Measurements from ENCODE around the gene DBN1. TPM values are rescaled to one million over a fixed set of nuclear protein-coding genes. Genes with fewer than 3 reads are reported as not detected.

DBN1 gene
- polyA plus RNA-seq, 2 of the 4 experiments (the other 2 are of a cell fraction) = 47.7 to 107 TPM

- FAIRE-seq (no peak), ATAC-seq (no peak), DNase-seq (ENCODE audit: low read depth in 1 of 2, low spot score in 1 of 2) (no peak)
- Histone ChIP-seq H3K4me1 (peaks cover 26% of the 10 kb centered on the region), H3K4me2 (no peak overlapping the region; the same call in 2 of the 3 replicates), H3K27ac (peak overlapping the region in 1 of 2 experiments; percentile 98; a peak in 3 of 6 replicates), H3K4me3 (no peak overlapping the region), H3K9me3 (no peaks in the 10 kb centered on the region)
- ChIA-PET POLR2A (interaction anchor here (0.8 to 3.1 kb wide), 2 partner anchors 23 to 46 kb away, joined by 5 to 27 read pairs; partner anchors contain the start of gene GRK6), CTCF (interaction anchor here (1.3 to 25.5 kb wide), 10 partner anchors 8 to 336 kb away, joined by 4 to 871 read pairs (median 12); partner anchors contain the start of genes F12, GRK6, PDLIM7 and PFN3)
- 88% methylated on average over 12 of the region's 18 CpGs for WGBS (ENCODE audit: missing lambda C conversion rate)
- TF ChIP-seq HOXA7 (CRISPR knock-in tag; IDR thresholded peaks at IDR 0.05) (no peak), ESRRA (IDR thresholded peaks at IDR 0.05; ENCODE audit: borderline replicate concordance, low read length) (no peak), USF2 (IDR thresholded peaks at IDR 0.05) (no peak), SMC3 (IDR thresholded peaks at IDR 0.05) (no peak), ZC3H11A (IDR thresholded peaks at IDR 0.05) (no peak), MAFK (IDR thresholded peaks at IDR 0.05; ENCODE audit: partially characterized antibody) (no peak)
Measured at GRCh38 chr5:177449140-177450061, 24.0 kb downstream of the DBN1 start.

GRCh38 chr5:177448244-177448950 is 25.0 kb downstream of the DBN1 start:
- DNase-seq (ENCODE audit: low read depth in 1 of 2, low spot score in 1 of 2) = no peak
- peak overlapping the region; percentile 96 for H3K4me2 ChIP-seq
- ChIA-PET POLR2A (interaction anchor here (1.3 to 3.5 kb wide), 6 partner anchors 10 to 49 kb away, joined by 3 to 41 read pairs (median 10); partner anchors contain the start of genes GRK6 and PDLIM7), CTCF (interaction anchor here (0.7 to 25.5 kb wide), 15 partner anchors 5 to 335 kb away, joined by 3 to 871 read pairs (median 8); partner anchors contain the start of genes F12, GRK6, PDLIM7 and PFN3)
- H3K9me3 ChIP-seq = no peaks in the 10 kb centered on the region
- peaks cover 21% of the 10 kb centered on the region for H3K4me1 ChIP-seq
- TF ChIP-seq ELK1 (IDR thresholded peaks at IDR 0.05; ENCODE audit: low read depth, low read length) (no peak), MAFK (IDR thresholded peaks at IDR 0.05; ENCODE audit: partially characterized antibody) (no peak), BHLHE40 (IDR thresholded peaks at IDR 0.05; ENCODE audit: low read depth, low read length) (no peak), MAZ (IDR thresholded peaks at IDR 0.05; ENCODE audit: borderline replicate concordance, low read depth, low read length) (no peak), FOSB (CRISPR knock-in tag; IDR thresholded peaks at IDR 0.05) (no peak), HOXB5 (CRISPR knock-in tag; IDR thresholded peaks at IDR 0.05) (no peak), POLR2A (IDR thresholded peaks at IDR 0.05; ENCODE audit: low read length) (no peak), HEYL (CRISPR knock-in tag; IDR thresholded peaks at IDR 0.05) (no peak), RARB (CRISPR knock-in tag; IDR thresholded peaks at IDR 0.05) (no peak), REST (IDR thresholded peaks at IDR 0.05) (peak; percentile 64), MAX (IDR thresholded peaks at IDR 0.05) (no peak), CEBPB (IDR thresholded peaks at IDR 0.05) (peak; percentile 69 to 86; a peak in 3 of 4 replicates), CHD4 (IDR thresholded peaks at IDR 0.05; ENCODE audit: borderline replicate concordance) (no peak), ZC3H11A (IDR thresholded peaks at IDR 0.05) (no peak), HOXB13 (CRISPR knock-in tag; IDR thresholded peaks at IDR 0.05; ENCODE audit: low read depth) (0 out of 2 replicates have a peak, but pooled peaks have one; percentile 14)
- ATAC-seq = peak; percentile 11 to 39; a peak in 4 of 6 replicates
- FAIRE-seq = no peak
- 62% methylated on average over 6 of the region's 6 CpGs for WGBS (ENCODE audit: missing lambda C conversion rate)
- H3K27ac ChIP-seq = peak overlapping the region; percentile 95 to 98
- H3K4me3 ChIP-seq = peak overlapping the region; percentile 86

Measured in A549 (cell line).